Measurements from ENCODE around the gene JAKMIP1.

Gene JAKMIP1

DNA sequence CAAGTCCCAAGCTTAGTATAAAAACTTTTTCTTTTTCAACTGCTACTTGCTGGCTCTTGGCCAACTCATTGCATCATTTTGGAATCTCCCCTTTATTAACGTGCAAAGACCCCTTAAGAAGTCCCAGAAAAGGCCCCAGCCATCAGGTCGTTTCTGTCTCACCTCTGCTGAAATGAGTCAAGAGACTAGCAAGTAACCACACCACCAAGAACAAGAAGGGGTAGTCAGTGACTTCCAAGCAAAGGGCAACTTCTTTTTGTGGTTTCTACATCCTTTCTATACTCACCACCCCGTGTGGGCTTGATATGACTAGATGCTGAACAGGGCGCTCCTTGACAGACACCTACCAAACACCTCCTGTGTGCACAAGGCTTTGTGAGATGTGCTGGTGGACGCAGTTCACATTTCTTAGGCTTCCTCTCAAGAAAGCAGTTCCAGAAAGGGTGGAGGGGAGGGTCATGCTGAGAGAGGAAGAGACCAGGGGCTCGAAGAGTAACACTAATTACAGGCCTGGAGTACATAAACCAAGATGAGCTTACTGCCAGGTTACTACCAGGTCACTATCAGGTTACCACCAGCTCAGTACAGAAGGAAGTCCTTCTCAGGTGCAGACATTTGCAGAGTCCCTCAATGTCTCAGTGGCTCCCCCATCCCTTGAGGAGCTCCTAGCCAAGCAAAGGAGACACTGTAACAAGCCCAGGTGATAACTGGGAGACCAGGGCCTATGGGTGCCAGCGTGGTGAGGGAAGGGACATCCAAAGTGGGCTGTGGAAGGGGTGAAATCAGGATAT lies 19.3 kb downstream of the JAKMIP1 start:
- no peak for DNase-seq (ENCODE audit: low read depth)

GRCh38 chr4:6179362-6179761 lies 21.0 kb downstream of the JAKMIP1 start:
- DNase-seq (ENCODE audit: low read depth) = no peak

DNA sequence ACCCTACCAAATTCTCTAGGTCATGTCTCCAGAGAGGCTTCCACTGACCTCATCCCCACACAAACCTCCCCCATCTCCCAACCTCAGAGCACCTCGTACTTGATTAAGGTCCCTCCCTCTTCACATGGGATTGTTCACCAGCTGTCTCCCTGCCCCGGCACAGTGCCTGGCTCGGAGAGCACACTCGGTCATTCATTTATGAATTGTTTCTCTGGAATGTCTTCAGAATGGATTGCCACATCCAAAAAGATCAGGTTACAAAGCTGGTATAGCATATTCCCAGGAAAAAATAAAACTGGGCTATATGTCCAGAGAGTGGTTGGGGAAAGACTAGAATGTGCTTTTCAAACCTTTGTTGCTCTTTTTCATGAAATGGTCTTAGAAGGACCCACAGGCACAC lies 21.6 kb downstream of the JAKMIP1 start:
- no peak for DNase-seq (ENCODE audit: low read depth)

- DNase-seq (ENCODE audit: low read depth) = no peak
Observed at GRCh38 chr4:6177587-6178197, 22.7 kb downstream of the JAKMIP1 start.

DNA sequence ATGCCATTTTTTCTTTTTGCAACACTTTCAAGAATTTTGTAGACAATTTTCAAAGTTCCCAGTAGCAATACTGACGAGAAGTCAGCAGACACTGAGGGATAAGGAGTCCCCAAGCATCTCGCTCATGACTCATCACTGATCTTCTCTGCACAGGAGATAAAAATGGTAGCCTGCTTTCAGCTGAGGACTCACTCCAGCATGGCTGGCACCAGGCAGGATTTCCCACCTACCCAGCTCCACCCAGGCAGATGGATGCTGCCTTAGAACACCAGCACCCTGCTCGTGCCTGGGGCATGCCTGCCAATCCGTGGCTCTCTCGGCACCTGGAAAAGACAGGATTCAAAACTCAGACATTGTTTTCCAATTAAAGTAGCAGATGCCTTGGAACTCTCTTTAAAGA lies 24.9 kb downstream of the JAKMIP1 start:
- no peak for DNase-seq (ENCODE audit: low read depth)

DNA sequence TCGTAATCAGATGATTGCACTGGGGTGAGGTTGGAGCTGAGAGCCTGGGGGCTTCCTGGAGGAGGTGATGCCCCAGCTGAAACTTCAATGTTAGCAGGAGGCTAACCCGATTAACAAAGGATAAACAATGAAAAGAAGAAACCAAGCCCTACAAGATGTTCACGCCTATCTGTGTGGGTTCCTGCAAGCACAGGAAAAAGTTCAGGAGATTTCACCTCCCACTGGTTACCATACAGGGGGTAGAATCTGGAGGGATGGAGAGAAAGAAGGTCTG lies 27.5 kb downstream of the JAKMIP1 start:
- no peak for DNase-seq (ENCODE audit: low read depth)

GRCh38 chr4:6172093-6172926 lies 28.0 kb downstream of the JAKMIP1 start:
- no peak for DNase-seq (ENCODE audit: low read depth)

- DNase-seq (ENCODE audit: low read depth) = no peak
Observed at GRCh38 chr4:6169239-6169638, 31.1 kb downstream of the JAKMIP1 start.

GRCh38 chr4:6165766-6166165 lies 34.6 kb downstream of the JAKMIP1 start:
- DNase-seq (ENCODE audit: low read depth) = no peak

DNA sequence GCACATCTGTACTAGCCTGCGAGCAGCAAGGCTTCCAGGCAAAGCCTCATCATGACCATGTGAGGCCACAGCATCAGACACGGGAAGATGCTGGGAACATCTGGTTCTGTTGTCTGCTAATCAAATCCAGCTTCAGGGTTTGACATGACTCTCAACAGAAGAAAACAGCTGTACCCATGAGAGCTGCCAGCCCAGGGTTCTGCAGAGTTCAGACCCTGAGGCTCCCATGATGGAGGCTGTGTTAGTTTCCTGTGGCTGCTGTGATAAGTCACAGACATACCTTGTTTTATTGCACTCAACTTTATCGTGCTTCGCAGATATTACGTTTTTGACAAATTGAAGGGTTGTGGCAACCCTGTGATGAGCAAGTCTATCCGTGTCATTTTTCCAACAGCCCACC lies 37.5 kb downstream of the JAKMIP1 start:
- DNase-seq (ENCODE audit: low read depth) = no peak

GRCh38 chr4:6161921-6162464 lies 38.4 kb downstream of the JAKMIP1 start:
- DNase-seq (ENCODE audit: low read depth) = no peak

DNA sequence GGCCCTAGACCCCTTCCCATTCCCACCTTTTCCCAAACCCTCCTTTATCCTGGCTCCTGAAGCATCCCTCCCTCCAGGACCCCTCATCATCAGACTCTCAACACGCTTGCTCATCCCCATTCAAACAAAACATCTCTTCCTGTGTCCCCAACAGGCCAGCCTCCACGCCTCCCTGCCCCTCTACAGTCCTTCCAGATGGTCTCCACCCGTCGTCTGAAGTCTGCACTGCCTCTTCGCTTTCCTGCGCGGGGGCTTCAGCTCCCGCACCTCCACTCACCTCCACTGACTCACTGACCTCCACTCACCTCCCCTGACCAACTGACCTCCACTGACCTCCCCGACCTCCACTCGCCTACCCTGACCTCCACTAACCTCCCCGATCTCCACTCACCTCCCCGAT lies 39.8 kb downstream of the JAKMIP1 start:
- DNase-seq (ENCODE audit: low read depth) = no peak

- DNase-seq (ENCODE audit: low read depth) = no peak
Observed at GRCh38 chr4:6157926-6158325, 42.4 kb downstream of the JAKMIP1 start.

DNA sequence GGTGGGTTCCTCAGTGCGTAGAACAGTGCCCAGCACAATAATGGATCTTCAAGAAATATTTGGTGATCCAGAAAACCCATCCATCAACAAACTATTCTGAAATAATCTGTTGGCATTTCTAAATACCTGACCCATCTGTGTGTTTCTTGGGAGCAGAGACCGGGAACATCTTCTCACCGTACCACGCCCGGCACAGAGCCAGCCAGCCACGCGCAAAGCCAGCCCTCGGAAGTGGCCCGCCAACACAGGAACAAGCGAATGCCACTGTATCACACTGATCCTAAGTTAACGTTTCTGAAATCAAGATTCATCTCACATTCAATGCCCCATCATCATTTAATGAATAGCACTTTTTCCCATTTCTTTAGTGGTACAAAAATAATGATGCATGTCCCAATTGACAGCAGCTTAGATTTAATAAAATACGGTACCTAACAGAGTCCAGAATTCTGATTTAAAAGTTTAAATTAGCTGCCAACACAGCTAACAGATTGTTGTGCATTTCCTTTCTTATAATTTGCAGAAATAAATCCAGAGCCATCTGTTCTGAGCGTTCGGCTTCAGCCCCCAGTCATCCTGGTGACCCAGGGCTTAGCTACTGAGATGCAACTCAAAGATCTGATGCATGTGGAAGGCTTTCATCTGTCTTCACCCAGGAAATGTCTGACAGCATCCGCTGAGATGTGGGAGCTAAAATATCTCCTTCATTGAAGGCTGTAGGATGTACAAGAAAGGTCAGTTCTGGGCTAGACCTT lies 44.2 kb downstream of the JAKMIP1 start:
- no peak for DNase-seq (ENCODE audit: low read depth)

DNA sequence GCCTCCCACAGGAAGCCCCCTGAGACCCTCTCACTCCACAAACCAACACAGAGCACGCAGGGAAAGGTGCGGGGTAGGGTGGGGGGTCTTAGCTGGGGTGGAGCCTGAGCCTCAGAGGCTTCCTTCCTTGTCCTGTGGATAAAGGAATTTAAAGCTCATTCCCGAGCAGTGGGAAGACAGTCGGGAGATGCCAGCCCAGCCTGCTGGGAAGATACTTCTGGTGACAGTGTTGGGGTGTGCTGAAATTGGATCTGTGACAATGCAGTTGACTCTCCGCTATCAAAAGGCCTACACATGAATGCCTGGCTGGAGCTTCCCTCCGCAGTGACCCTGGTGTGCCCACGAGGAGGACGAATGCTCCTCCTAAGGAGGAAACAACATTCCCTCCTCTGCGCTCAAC lies 45.5 kb downstream of the JAKMIP1 start:
- no peak for DNase-seq (ENCODE audit: low read depth)

- no peak for DNase-seq (ENCODE audit: low read depth)
Observed at GRCh38 chr4:6153874-6154273, 46.5 kb downstream of the JAKMIP1 start.

DNA sequence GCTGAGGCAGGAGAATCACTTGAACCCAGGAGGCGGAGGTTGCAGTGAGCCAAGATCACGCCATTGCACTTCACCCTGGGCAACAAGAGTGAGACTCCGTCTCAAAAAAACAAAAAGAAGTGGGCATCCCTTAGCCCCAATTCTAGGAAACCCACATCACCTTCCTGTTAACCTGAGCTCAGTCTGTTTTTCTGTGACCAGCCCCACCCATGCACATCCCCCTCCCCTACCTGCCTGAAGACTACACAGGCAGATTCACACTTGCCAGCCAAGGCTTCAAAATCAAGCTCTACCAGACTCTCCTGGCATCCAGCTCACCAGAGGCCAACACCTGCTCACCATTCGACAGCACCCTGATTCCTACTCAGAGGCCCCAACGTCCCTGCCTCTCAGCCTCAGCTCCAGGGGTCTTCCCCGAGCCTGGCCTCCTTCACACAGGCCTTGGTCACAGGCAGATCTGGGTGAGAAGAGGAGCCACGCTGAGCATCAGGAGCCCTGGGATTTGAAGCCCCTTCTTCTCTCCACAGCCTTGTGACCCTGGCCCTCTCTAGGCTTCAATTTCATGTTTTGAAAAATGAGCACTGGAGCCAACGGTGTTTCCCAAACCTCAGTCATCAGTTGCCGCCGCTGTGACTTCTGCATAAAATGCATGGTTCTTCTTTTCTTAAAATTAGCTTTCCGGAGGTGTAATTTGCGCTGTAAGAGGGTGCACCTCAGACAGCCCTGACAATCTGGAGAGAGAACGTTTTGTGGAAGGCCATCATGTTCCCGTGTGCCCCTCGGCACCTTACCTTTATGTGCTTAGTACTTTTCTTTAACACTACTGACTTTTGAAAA lies 47.3 kb downstream of the JAKMIP1 start:
- no peak for DNase-seq (ENCODE audit: low read depth)

- DNase-seq (ENCODE audit: low read depth) = no peak
Observed at GRCh38 chr4:6150046-6150735, 50.2 kb downstream of the JAKMIP1 start.

DNA sequence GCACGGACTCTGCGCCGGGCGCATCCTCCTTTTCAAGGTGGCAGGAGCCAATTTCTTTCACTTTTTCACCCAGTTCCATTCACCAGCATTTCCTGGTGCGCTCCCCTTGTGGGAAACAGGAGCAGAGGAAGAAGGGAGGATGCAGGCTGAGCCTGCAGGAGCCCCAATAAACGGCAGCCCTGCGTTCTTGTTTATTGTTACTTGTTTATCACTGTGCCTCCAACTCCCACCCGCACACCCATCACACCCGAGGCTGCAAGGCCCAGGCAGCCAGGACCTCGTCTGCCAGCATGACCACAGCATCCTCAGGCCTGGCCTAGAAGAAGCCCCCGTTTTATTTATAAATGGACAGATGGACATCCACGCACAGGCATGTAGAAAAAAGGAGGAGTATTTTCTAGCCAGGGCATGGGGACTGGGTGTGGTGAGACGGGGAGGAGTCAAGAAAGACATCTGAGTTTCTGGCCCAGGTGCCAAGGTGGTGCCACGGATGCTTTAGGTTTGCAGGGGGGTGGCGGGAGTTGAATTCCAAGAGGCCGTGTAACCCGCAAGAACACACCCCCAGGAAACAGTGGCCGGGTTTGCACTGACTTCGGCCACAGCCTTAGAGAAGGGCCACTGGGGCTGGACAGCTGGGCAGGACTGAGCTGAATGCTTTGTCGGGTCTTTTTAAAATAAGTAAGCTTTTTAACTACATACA lies 51.7 kb downstream of the JAKMIP1 start:
- DNase-seq (ENCODE audit: low read depth) = no peak

GRCh38 chr4:6147441-6147840 lies 52.9 kb downstream of the JAKMIP1 start:
- no peak for DNase-seq (ENCODE audit: low read depth)

Data from fibroblast of the conjunctiva (primary cell).